Fibroblast of pulmonary artery (primary cell): ENCODE results near the gene NOL3.
"Not testable (repeated sequence)": the region's sequence is repeated elsewhere in the genome, so short reads cannot be mapped to it uniquely, and the experiment has no call there.

ENCODE experiments used
- DNase-seq: peaks from one replicate; pipeline ENCODE4 v3.0.0-alpha.2; 2010; ENCODE audit warnings: low read depth
- H3K4me3 ChIP-seq: replicated peaks from 2 replicates; pipeline ENCODE4 v1.5.1; 2011; ENCODE audit warnings: low read depth, mild to moderate bottlenecking, control low read depth, low read length, moderate library complexity
- CTCF ChIP-seq: IDR thresholded peaks from 2 replicates; pipeline ENCODE4 v1.5.1; 2011; ENCODE audit warnings: mild to moderate bottlenecking, control low read depth, low read length, inconsistent platforms; ENCODE audit errors: missing control alignments

The NOL3 gene

GRCh38 chr16:67170168-67170948 lies at the start of gene NOL3:
Gene NOL3, plus strand, starts transcription at chr16:67170538.
- peak; percentile 86 for DNase-seq
- no peak for TF ChIP-seq CTCF
- H3K4me3 ChIP-seq: peak within 1 kb of the TSS; percentile 55

GRCh38 chr16:67122799-67123198 lies 47.5 kb upstream of the NOL3 start:
- DNase-seq, H3K4me3 ChIP-seq: not testable (repeated sequence)

GRCh38 chr16:67128417-67128816 lies 41.9 kb upstream of the NOL3 start:
- H3K4me3 ChIP-seq: no peak overlapping the region
- no peak for DNase-seq
- TF ChIP-seq CTCF: no peak

- no peak for TF ChIP-seq CTCF
- DNase-seq: no peak
- H3K4me3 ChIP-seq: no peak overlapping the region
Observed at GRCh38 chr16:67128887-67129286, 41.5 kb upstream of the NOL3 start.

- H3K4me3 ChIP-seq: no peak overlapping the region
- no peak for DNase-seq
- no peak for TF ChIP-seq CTCF
Observed at GRCh38 chr16:67129422-67129821, 40.9 kb upstream of the NOL3 start.

- no peak for TF ChIP-seq CTCF
- DNase-seq: peak; percentile 71
- no peak overlapping the region for H3K4me3 ChIP-seq
Observed at GRCh38 chr16:67137605-67138004, 32.7 kb upstream of the NOL3 start.

- no peak for DNase-seq
Observed at GRCh38 chr16:67141391-67141790, 28.9 kb upstream of the NOL3 start.

More at GRCh38 chr16:67141391-67141790, 28.9 kb upstream of the NOL3 start:
- no peak overlapping the region for H3K4me3 ChIP-seq
- no peak for TF ChIP-seq CTCF
